GM18873 (cell line): ENCODE measurements around the gene HSFX2.
"Not testable (repeated sequence)": the region's sequence is repeated elsewhere in the genome, so short reads cannot be mapped to it uniquely, and the experiment has no call there.

Source experiments
- ATAC-seq: cut with Tn5 transposase; IDR thresholded peaks from one replicate; pipeline ENCODE4 v1.9.1; 2021; ENCODE audit warnings: mild to moderate bottlenecking, moderate library complexity, moderate number of reproducible peaks; ENCODE audit not compliant: unreplicated experiment, low FRiP score

Gene HSFX2

GRCh38 chrX:149595214-149595613, at the start of gene HSFX2:
Gene HSFX2, minus strand, starts transcription at chrX:149595314. Its CDS starts 614 bp downstream, at chrX:149594700.
- not testable (repeated sequence) for ATAC-seq

- no peak for ATAC-seq
Measured at GRCh38 chrX:149643496-149643895, 48.4 kb upstream of the HSFX2 start.

GRCh38 chrX:149641835-149642234, 46.7 kb upstream of the HSFX2 start:
- ATAC-seq: no peak

GRCh38 chrX:149641432-149641831, 46.3 kb upstream of the HSFX2 start:
- ATAC-seq: no peak

- ATAC-seq: no peak
Measured at GRCh38 chrX:149639568-149639967, 44.5 kb upstream of the HSFX2 start.

GRCh38 chrX:149638860-149639259, 43.7 kb upstream of the HSFX2 start:
- no peak for ATAC-seq

GRCh38 chrX:149633511-149633910, 38.4 kb upstream of the HSFX2 start:
- no peak for ATAC-seq

GRCh38 chrX:149631234-149632165, 36.4 kb upstream of the HSFX2 start, which contains the start of gene TMEM185A:
Gene TMEM185A, minus strand, starts transcription at chrX:149631792. Its CDS starts 212 bp downstream, at chrX:149631580.
- ATAC-seq: no peak

GRCh38 chrX:149630681-149631233, 35.6 kb upstream of the HSFX2 start:
- ATAC-seq: no peak

GRCh38 chrX:149629730-149630387, 34.7 kb upstream of the HSFX2 start:
- no peak for ATAC-seq

GRCh38 chrX:149628768-149629167, 33.7 kb upstream of the HSFX2 start:
- no peak for ATAC-seq

GRCh38 chrX:149628280-149628679, 33.2 kb upstream of the HSFX2 start:
- ATAC-seq: no peak

GRCh38 chrX:149626829-149627228, 31.7 kb upstream of the HSFX2 start:
- ATAC-seq: not testable (repeated sequence)

- not testable (repeated sequence) for ATAC-seq
Measured at GRCh38 chrX:149619662-149620061, 24.5 kb upstream of the HSFX2 start.

- no peak for ATAC-seq
Measured at GRCh38 chrX:149618871-149619270, 23.8 kb upstream of the HSFX2 start.

GRCh38 chrX:149611623-149612175, 16.6 kb upstream of the HSFX2 start:
- no peak for ATAC-seq

GRCh38 chrX:149610511-149610910, 15.4 kb upstream of the HSFX2 start:
- no peak for ATAC-seq

GRCh38 chrX:149607699-149608098, 12.6 kb upstream of the HSFX2 start:
- ATAC-seq: no peak

- ATAC-seq: not testable (repeated sequence)
Measured at GRCh38 chrX:149605248-149605885, 10.3 kb upstream of the HSFX2 start.

GRCh38 chrX:149598603-149599002, 3.5 kb upstream of the HSFX2 start:
- not testable (repeated sequence) for ATAC-seq
